ENCODE measurements around the gene CNNM4.
"Not testable (repeated sequence)": the region's sequence is repeated elsewhere in the genome, so short reads cannot be mapped to it uniquely, and the experiment has no call there.

CNNM4 gene

DNA sequence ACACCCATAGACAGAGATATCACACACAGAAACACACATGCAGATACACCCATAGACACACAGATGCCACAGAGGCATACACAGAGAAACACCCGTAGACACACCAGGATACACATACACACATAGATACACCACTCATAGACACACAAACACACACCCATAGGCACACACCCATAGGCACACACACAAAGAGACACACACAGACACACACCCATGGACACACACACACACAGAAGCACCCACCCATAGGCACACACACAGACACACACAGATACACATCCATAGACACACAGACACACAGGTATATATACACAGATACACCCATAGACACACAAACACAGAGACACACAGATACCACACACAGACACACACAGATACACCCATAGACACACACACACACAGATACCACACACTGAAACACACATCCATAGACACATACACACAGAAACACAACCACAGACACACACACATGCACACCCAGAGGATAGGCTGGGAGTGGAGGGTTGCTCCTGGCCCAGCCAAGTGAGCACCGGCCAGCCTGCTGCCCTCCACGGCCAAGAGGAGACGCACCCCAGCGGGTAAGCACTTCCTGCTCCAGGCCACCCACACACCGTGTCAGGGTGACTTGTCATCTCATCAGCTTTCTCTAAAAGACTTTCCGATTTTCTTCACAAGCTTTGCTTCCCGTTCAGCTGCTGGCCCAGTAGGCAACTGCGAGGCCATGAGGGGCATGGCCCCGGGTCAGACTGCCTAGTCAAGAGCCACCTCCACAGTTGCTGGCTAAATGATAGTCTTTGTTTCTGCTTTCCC is 41.3 kb downstream of the CNNM4 start:
- H3K4me3 ChIP-seq (ENCODE audit: low read depth in 1 of 2, low read length in 2 of 2): no peak overlapping the region
- peaks cover 5 to 43% of the 10 kb centered on the region in 2 donors for H3K36me3 ChIP-seq (ENCODE audit: control insufficient read depth in 1 of 2, insufficient read depth in 2 of 2, low read length in 2 of 2)
- no peak overlapping the region for H3K9ac ChIP-seq (ENCODE audit: low read depth in 1 of 2, low read length in 2 of 2)
- no peak overlapping the region for H3K27ac ChIP-seq (ENCODE audit: low read depth, low read length)
- no peaks in the 10 kb centered on the region for H3K9me3 ChIP-seq (ENCODE audit: control insufficient read depth in 1 of 2, low read length in 2 of 2)
- H3K4me1 ChIP-seq (ENCODE audit: control insufficient read depth in 1 of 2, insufficient read depth in 2 of 2, low read length in 2 of 2): peaks cover 3 to 4% of the 10 kb centered on the region in 2 donors
- no peaks in the 10 kb centered on the region for H3K27me3 ChIP-seq (ENCODE audit: control insufficient read depth in 1 of 2, insufficient read depth in 2 of 2, low read length in 2 of 2)

DNA sequence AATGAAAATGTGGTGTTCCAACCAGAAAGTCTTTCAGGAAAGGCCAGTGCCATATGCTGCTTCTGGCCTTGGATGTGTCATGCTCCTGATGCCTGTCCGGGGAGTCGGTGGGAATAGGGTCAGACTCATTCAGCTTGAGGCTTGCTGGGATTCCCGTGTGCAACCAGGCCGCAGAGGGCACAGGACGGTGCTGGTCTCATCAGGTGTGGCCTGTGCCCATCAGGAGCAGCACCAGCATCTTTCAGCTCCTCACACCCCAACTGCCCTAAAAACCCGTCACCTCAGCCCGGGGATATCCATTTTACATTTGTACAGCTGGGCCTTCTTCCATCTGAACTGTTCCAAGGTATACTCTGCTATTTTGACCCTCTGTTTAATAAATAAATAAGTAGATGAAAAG is 42.0 kb downstream of the CNNM4 start:
- Histone ChIP-seq H3K9me3 (ENCODE audit: control insufficient read depth in 1 of 2, low read length in 2 of 2) (no peaks in the 10 kb centered on the region), H3K4me3 (ENCODE audit: low read depth in 1 of 2, low read length in 2 of 2) (no peak overlapping the region), H3K36me3 (ENCODE audit: control insufficient read depth in 1 of 2, insufficient read depth in 2 of 2, low read length in 2 of 2) (peaks cover 5 to 37% of the 10 kb centered on the region in 2 donors), H3K27me3 (ENCODE audit: control insufficient read depth in 1 of 2, insufficient read depth in 2 of 2, low read length in 2 of 2) (no peaks in the 10 kb centered on the region), H3K4me1 (ENCODE audit: control insufficient read depth in 1 of 2, insufficient read depth in 2 of 2, low read length in 2 of 2) (peaks cover 3 to 4% of the 10 kb centered on the region in 2 donors), H3K27ac (ENCODE audit: low read depth, low read length) (no peak overlapping the region), H3K9ac (ENCODE audit: low read depth in 1 of 2, low read length in 2 of 2) (no peak overlapping the region)

- Histone ChIP-seq H3K27ac (ENCODE audit: low read depth, low read length) (no peak overlapping the region), H3K27me3 (ENCODE audit: control insufficient read depth in 1 of 2, insufficient read depth in 2 of 2, low read length in 2 of 2) (no peaks in the 10 kb centered on the region), H3K36me3 (ENCODE audit: control insufficient read depth in 1 of 2, insufficient read depth in 2 of 2, low read length in 2 of 2) (peaks cover 7 to 29% of the 10 kb centered on the region in 2 donors), H3K9me3 (ENCODE audit: control insufficient read depth in 1 of 2, low read length in 2 of 2) (no peaks in the 10 kb centered on the region), H3K4me1 (ENCODE audit: control insufficient read depth in 1 of 2, insufficient read depth in 2 of 2, low read length in 2 of 2) (peaks cover 3 to 7% of the 10 kb centered on the region in 2 donors), H3K9ac (ENCODE audit: low read depth in 1 of 2, low read length in 2 of 2) (no peak overlapping the region), H3K4me3 (ENCODE audit: low read depth in 1 of 2, low read length in 2 of 2) (no peak overlapping the region)
Observed at GRCh38 chr2:96804986-96805385, 44.3 kb downstream of the CNNM4 start.

DNA sequence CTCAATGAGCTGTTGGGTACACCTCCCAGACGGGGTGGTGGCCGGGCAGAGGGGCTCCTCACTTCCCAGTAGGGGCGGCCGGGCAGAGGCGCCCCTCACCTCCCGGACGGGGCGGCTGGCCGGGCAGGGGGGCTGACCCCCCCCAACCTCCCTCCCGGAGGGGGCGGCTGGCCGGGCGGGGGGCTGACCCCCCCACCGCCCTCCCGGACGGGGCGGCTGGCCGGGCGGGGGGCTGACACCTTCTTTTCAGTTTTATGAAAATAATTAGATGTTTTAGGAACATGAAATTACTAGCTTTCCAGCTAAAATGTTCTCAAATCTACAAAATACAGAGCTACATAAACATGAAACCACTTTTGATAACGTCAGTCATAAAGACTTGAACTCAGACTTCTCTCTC is 45.2 kb downstream of the CNNM4 start:
- not testable (repeated sequence) for H3K27ac ChIP-seq (ENCODE audit: low read depth, low read length); H3K9me3 ChIP-seq (ENCODE audit: control insufficient read depth in 1 of 2, low read length in 2 of 2)
- H3K36me3 ChIP-seq (ENCODE audit: control insufficient read depth in 1 of 2, insufficient read depth in 2 of 2, low read length in 2 of 2): peaks cover 10 to 30% of the 10 kb centered on the region in 2 donors

GRCh38 chr2:96806468-96807126 is 45.9 kb downstream of the CNNM4 start:
- H3K36me3 ChIP-seq (ENCODE audit: control insufficient read depth in 1 of 2, insufficient read depth in 2 of 2, low read length in 2 of 2): peaks cover 10 to 26% of the 10 kb centered on the region in 2 donors
- peak overlapping the region; percentile 42 for H3K27ac ChIP-seq (ENCODE audit: low read depth, low read length)
- peak overlapping the region in 1 of 2 donors; percentile 25 for H3K9ac ChIP-seq (ENCODE audit: low read depth in 1 of 2, low read length in 2 of 2)
- H3K9me3 ChIP-seq (ENCODE audit: control insufficient read depth in 1 of 2, low read length in 2 of 2): no peaks in the 10 kb centered on the region
- peak overlapping the region in 1 of 2 donors; percentile 29 for H3K4me3 ChIP-seq (ENCODE audit: low read depth in 1 of 2, low read length in 2 of 2)
- H3K4me1 ChIP-seq (ENCODE audit: control insufficient read depth in 1 of 2, insufficient read depth in 2 of 2, low read length in 2 of 2): peaks cover 15 to 18% of the 10 kb centered on the region in 2 donors
- no peaks in the 10 kb centered on the region for H3K27me3 ChIP-seq (ENCODE audit: control insufficient read depth in 1 of 2, insufficient read depth in 2 of 2, low read length in 2 of 2)

More for the DNA sequence above, 45.2 kb downstream of the CNNM4 start:
- not testable (repeated sequence) for H3K9ac ChIP-seq (ENCODE audit: low read depth in 1 of 2, low read length in 2 of 2); H3K4me3 ChIP-seq (ENCODE audit: low read depth in 1 of 2, low read length in 2 of 2); H3K27me3 ChIP-seq (ENCODE audit: control insufficient read depth in 1 of 2, insufficient read depth in 2 of 2, low read length in 2 of 2)
- peaks cover 10 to 12% of the 10 kb centered on the region in 2 donors for H3K4me1 ChIP-seq (ENCODE audit: control insufficient read depth in 1 of 2, insufficient read depth in 2 of 2, low read length in 2 of 2)

DNA sequence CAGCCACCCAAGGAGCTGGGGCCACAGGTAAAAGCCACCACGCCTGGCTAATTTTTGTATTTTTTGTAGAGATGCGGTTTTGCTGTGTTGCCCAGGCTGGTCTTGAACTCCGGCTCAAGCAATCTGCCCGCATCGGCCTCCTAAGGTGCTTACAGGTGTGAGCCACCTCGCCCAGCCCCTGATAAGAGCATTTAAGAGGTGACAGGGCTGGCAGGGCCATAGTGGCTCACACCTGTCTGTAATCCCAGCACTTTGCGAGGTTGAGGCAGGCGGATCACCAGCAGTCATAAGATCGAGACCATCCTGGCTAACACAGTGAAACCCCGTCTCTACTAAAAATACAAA is 46.4 kb downstream of the CNNM4 start:
- no peak overlapping the region for H3K9ac ChIP-seq (ENCODE audit: low read depth in 1 of 2, low read length in 2 of 2)
- peaks cover 15 to 18% of the 10 kb centered on the region in 2 donors for H3K4me1 ChIP-seq (ENCODE audit: control insufficient read depth in 1 of 2, insufficient read depth in 2 of 2, low read length in 2 of 2)
- H3K9me3 ChIP-seq (ENCODE audit: control insufficient read depth in 1 of 2, low read length in 2 of 2): no peaks in the 10 kb centered on the region
- H3K36me3 ChIP-seq (ENCODE audit: control insufficient read depth in 1 of 2, insufficient read depth in 2 of 2, low read length in 2 of 2): peaks cover 10 to 22% of the 10 kb centered on the region in 2 donors
- H3K27me3 ChIP-seq (ENCODE audit: control insufficient read depth in 1 of 2, insufficient read depth in 2 of 2, low read length in 2 of 2): no peaks in the 10 kb centered on the region
- no peak overlapping the region for H3K4me3 ChIP-seq (ENCODE audit: low read depth in 1 of 2, low read length in 2 of 2)
- peak overlapping the region; percentile 42 for H3K27ac ChIP-seq (ENCODE audit: low read depth, low read length)

DNA sequence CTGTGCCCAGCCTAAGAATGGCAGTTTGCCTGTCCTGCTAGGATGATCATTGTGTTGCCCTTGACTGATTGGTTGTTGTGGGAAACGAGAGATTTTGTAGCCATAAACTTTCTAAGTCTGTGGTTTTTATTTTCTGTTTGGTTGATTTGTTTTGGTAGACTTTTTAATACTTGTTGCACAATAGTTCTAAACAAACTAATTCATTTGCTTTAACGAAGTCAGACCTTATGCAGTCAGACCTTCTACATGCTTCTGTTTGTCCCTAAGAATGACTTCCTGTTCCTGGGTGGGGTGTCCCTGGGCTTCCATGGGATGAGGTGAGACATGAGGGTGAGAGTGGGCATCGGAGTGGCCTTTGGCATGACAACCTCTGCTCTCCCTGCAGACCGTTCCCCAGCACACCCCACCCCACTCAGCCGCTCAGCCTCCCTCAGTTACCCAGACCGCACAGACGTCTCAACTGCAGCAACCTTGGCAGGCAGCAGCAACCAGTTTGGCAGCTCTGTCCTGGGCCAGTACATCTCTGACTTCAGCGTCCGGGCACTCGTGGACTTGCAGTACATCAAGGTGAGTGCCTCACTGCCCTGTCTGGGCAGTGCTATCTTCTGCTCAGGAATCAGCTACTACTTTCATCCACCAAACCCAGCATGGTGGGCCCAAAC is 47.6 kb downstream of the CNNM4 start:
- H3K27ac ChIP-seq (ENCODE audit: low read depth, low read length): no peak overlapping the region
- no peaks in the 10 kb centered on the region for H3K9me3 ChIP-seq (ENCODE audit: control insufficient read depth in 1 of 2, low read length in 2 of 2)
- H3K4me1 ChIP-seq (ENCODE audit: control insufficient read depth in 1 of 2, insufficient read depth in 2 of 2, low read length in 2 of 2): peaks cover 21 to 25% of the 10 kb centered on the region in 2 donors
- H3K36me3 ChIP-seq (ENCODE audit: control insufficient read depth in 1 of 2, insufficient read depth in 2 of 2, low read length in 2 of 2): peaks cover 10 to 25% of the 10 kb centered on the region in 2 donors
- H3K4me3 ChIP-seq (ENCODE audit: low read depth in 1 of 2, low read length in 2 of 2): no peak overlapping the region
- H3K27me3 ChIP-seq (ENCODE audit: control insufficient read depth in 1 of 2, insufficient read depth in 2 of 2, low read length in 2 of 2): no peaks in the 10 kb centered on the region
- no peak overlapping the region for H3K9ac ChIP-seq (ENCODE audit: low read depth in 1 of 2, low read length in 2 of 2)

GRCh38 chr2:96809216-96809882 is 48.6 kb downstream of the CNNM4 start:
- Histone ChIP-seq H3K27ac (ENCODE audit: low read depth, low read length) (no peak overlapping the region), H3K4me3 (ENCODE audit: low read depth in 1 of 2, low read length in 2 of 2) (no peak overlapping the region), H3K4me1 (ENCODE audit: control insufficient read depth in 1 of 2, insufficient read depth in 2 of 2, low read length in 2 of 2) (peaks cover 21 to 25% of the 10 kb centered on the region in 2 donors), H3K9ac (ENCODE audit: low read depth in 1 of 2, low read length in 2 of 2) (no peak overlapping the region), H3K36me3 (ENCODE audit: control insufficient read depth in 1 of 2, insufficient read depth in 2 of 2, low read length in 2 of 2) (peaks cover 10 to 25% of the 10 kb centered on the region in 2 donors), H3K27me3 (ENCODE audit: control insufficient read depth in 1 of 2, insufficient read depth in 2 of 2, low read length in 2 of 2) (no peaks in the 10 kb centered on the region), H3K9me3 (ENCODE audit: control insufficient read depth in 1 of 2, low read length in 2 of 2) (no peaks in the 10 kb centered on the region)

DNA sequence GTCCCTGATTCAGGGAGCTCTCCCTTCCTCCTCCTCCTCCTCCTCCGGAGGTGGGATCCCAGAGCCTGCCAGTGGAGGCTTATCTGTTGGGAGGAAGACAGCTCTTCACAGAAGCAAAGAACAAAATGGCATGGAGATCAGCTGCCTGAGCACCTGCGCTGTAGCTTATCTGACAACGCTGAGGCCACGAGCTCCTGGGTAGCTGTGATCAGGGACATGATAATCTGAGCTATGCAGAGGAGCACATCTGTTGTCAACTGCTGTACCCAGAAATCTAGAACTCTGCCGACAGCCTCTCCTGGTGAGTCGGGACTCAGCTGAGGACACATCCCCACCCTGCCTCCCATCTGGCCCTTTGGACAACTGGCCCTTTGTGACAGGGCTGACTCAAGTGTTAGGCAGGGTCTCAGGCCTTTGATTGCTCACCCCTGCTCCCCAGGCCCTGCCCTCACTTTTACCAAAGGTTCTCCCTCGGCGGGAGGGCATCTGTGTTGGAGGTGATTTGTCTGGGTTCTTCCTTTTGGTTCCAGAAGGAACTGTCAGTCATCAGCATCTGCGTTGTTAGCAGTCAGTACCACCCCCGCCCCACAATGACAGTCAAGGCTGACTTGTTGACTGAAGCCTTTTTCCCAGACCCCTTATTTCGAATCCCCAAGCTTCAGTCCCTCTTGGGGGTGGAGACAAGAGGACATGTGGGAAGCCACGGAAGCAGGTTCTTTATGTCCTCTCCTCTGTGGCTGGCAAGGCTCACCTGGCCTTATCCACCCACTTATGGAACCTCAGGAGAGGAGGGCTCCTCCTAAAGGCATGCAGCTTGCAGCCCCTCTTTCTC is 49.5 kb downstream of the CNNM4 start:
- H3K4me1 ChIP-seq (ENCODE audit: control insufficient read depth in 1 of 2, insufficient read depth in 2 of 2, low read length in 2 of 2): peaks cover 25 to 27% of the 10 kb centered on the region in 2 donors
- H3K4me3 ChIP-seq (ENCODE audit: low read depth in 1 of 2, low read length in 2 of 2): no peak overlapping the region
- H3K27ac ChIP-seq (ENCODE audit: low read depth, low read length): no peak overlapping the region
- no peaks in the 10 kb centered on the region for H3K27me3 ChIP-seq (ENCODE audit: control insufficient read depth in 1 of 2, insufficient read depth in 2 of 2, low read length in 2 of 2)
- H3K36me3 ChIP-seq (ENCODE audit: control insufficient read depth in 1 of 2, insufficient read depth in 2 of 2, low read length in 2 of 2): peaks cover 10 to 25% of the 10 kb centered on the region in 2 donors
- no peaks in the 10 kb centered on the region for H3K9me3 ChIP-seq (ENCODE audit: control insufficient read depth in 1 of 2, low read length in 2 of 2)
- H3K9ac ChIP-seq (ENCODE audit: low read depth in 1 of 2, low read length in 2 of 2): no peak overlapping the region
